SU-DHL-6 (cell line): ENCODE measurements around the gene PEX10.

Experiments used
- CTCF ChIP-seq: fragments of 200-600 bp; sonication (generic); IDR thresholded peaks from one replicate; pipeline ENCODE4 v1.5.1; 2017; ENCODE audit warnings: antibody characterized with exemption, mild to moderate bottlenecking, low read length, moderate library complexity; ENCODE audit not compliant: insufficient read depth, poor library complexity, severe bottlenecking
- EZH2phosphoT487 ChIP-seq: fragments of 200-600 bp; sonication (generic), shearing (Covaris generic); conservative IDR thresholded peaks from 2 replicates; pipeline ENCODE4 v1.6.1; 2018; ENCODE audit warnings: mild to moderate bottlenecking, antibody characterized with exemption, low read length, moderate library complexity, mixed read lengths

GRCh38 chr1:2378441-2378851, 33.9 kb downstream of the PEX10 start:
- TF ChIP-seq CTCF (no peak), EZH2phosphoT487 (no peak)
